NCI-H82 treated with DMSO at 0.1 percent for 48 hours (cell line): ENCODE measurements around the gene REG3A.

ENCODE experiments used
- DNase-seq: peaks from one replicate; lab custom pipeline; 2025; ENCODE audit not compliant: unreplicated experiment; lab: John Stamatoyannopoulos, UW

Gene REG3A

DNA sequence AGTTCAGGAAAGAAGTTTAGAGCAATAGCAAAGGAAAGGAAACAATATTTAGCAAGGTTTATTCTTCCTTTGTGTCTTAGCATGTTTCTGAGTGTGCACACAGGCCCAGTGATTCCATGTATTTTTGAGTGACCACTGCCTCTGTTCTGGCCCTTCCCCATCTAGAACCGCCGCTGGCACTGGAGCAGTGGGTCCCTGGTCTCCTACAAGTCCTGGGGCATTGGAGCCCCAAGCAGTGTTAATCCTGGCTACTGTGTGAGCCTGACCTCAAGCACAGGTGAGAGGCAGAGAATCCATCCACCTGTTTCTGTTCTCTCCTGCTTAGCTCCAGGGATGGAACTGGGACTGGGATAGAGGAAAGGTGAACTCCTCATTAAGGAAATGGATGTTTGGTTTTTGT, 36.9 kb downstream of the REG3A start:
- DNase-seq: no peak

DNA sequence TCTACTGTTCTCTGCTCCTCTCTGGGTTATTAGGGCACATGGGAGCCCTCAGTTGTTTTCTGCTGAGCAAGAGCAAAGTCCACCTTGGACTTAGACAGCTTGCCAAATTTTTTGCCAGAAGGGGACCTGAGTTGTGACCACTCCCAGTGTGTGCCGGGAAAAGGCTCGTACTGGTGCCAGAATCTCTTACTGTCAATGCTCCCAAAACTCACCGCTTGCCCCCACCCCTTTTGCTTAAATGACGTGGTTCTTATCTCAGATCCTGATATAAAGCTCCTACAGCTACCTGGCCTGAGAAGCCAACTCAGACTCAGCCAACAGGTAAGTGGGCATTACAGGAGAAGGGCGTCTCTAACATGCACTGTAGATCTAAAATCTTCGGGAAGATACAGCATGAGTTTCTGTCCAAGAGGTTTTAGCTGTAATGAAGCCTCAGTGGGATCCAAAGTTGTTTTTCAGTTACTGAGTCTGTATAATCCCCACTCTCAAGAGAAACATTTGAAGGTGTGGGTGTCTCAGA, 39.3 kb downstream of the REG3A start, which contains the start of gene REG1A:
REG1A (plus strand) TSS at position 295 of the 520 bp plus-strand sequence. CDS start 374 bp downstream, outside the sequence.
- DNase-seq: no peak

DNA sequence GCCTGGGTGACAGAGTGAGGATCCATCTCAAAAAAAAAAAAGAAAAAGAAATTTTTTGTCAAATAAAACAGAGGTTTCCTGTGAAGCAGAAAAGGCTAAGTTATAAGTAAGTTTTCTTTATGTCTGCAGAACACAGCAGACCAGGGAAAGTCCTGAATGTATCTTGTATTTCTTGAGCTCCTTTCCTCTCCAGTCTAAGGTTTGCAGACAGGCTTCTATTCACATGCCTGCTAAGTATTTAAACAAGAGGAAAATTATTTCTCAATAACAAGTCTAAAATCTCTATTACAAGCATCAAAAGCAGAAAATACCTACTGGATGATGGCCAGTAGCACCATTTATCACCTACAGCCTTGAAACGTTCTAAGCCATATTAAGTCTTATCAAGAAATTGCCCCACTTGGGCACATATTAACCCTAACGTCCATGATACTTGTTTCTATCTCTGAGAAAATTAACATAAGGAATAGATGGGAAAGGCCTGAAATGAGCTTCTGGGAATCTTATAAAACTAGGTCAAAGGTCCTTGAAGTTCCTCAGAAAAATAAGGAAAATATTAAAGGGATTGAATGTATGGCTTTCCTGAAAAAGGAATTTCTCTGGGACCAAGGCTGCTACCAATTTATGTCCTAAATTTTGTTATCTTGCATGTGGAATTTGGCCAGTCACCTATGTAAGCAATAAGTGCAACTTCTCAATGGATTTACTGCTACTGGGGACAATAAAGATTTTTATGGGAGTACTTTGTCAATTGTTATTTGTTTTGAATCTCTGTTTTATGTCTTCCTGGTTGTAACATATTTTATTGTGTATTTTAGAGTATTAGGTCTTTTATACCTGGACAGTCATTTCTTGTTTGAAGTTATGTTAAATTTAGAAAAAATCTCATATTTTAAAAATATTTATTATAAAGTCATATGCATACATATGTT, 42.3 kb downstream of the REG3A start:
- DNase-seq: no peak

DNA sequence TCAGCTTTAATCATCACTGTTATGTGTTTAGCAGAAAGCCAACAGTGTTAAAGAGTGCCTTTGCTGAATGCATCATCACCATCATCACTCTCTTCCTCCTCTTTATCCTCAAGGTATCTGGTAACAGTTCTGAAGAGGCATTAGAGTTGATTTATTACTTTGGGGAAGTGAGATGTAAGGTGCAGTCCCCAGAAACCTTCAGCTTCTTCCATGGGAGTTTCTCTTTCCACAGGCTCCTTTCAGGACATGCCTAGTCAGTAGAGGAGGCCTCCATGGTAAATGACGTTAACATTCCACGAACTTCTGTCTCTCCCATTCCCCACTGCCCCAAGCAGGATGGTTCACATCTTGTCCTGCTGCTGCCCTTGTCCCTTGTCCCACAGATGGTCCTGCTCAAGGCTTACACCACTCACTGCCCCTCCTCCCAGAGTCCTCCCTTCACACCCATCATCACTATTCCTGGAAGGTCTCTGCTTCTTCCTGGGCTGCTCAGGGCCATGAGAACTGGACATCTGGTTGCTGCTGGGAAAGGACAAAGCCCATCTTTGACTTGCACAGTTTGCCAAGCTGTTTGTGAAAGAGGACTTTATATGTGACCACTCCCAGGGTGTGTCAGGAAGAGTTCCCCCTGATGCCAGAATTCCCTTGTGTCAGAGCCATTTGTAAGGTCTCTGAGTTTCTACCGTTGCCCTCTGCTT, 44.6 kb downstream of the REG3A start:
- no peak for DNase-seq

DNA sequence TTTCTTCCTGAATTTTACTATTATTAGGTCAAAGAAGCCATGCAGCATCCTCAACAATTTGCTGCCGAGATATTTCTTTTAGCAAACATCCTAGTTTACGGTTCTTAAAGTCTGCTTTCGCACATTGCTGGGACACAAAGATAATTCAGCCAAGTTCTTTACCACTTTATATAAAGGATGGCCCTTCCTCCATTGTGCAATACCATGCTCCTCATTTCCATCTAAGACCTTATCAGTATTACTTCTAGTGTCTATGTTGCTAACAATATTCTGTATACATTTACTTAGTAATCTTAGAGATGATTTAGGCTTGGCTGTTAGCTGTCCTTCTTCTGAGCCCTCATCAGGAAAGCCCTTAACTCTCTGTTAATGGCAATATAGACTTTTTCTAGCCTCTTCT, 47.3 kb downstream of the REG3A start:
- DNase-seq: no peak
